GM12878 (cell line): Measurements from ENCODE around the gene SLC37A1. TPM values are rescaled to one million over a fixed set of nuclear protein-coding genes. Genes with fewer than 3 reads are reported as not detected.

Source experiments
- ATAC-seq: fragments of 200-7000 bp; cut with Tn5 transposase; 3 replicates; pipeline ENCODE4 v1.9.1; 2020; ENCODE audit warnings: mild to moderate bottlenecking, moderate library complexity
- BruUV-seq: library from RNA; stranded (reverse); fragments of 400-500 nt; replicated peaks from 2 replicates; lab custom pipeline; 2021; lab: Mats Ljungman, UMichigan
- CTCF ChIA-PET: fragments of 300-600 bp; sonication (Branson Sonifier 250); formaldehyde crosslinking; extraction: SDS; loops from one replicate; lab custom pipeline; 2021; ENCODE audit warnings: inconsistent platforms; lab: Yijun Ruan, JAX
- POLR2A ChIA-PET: fragments of 350-600 bp; formaldehyde crosslinking; extraction: SDS; loops from one replicate; lab custom pipeline; 2021; ENCODE audit warnings: inconsistent platforms; lab: Charles Lee
- RAD21 ChIA-PET: fragments of 300-600 bp; sonication (Branson Sonifier 250); formaldehyde crosslinking; loops from one replicate; lab custom pipeline; 2023; ENCODE audit warnings: antibody characterized with exemption; ENCODE audit not compliant: unreplicated experiment; lab: Charles Lee
- SMC1A ChIA-PET: fragments of 300-600 bp; sonication (Branson Sonifier 250); formaldehyde crosslinking; loops from one replicate; lab custom pipeline; 2023; ENCODE audit not compliant: unreplicated experiment, uncharacterized antibody; lab: Charles Lee
- DNase-seq: peaks from one replicate; pipeline ENCODE4 v3.0.0-alpha.2; 2011; ENCODE audit warnings: low read depth, low spot score
- FAIRE-seq: peaks from 3 replicates; lab custom pipeline; 2011; peaks lifted over from hg19 to GRCh38; lab: Jason Lieb, UNC
- H2AFZ ChIP-seq: 2 replicates; pipeline ENCODE4 v1.6.0; 2011; ENCODE audit warnings: low read depth, low read length, control low read depth; ENCODE audit not compliant: control insufficient read depth
- H3K27ac ChIP-seq: 2 replicates; pipeline ENCODE4 v1.5.1; 2011; ENCODE audit warnings: control low read depth; ENCODE audit not compliant: control insufficient read depth, insufficient read depth
- H3K27me3 ChIP-seq, 2 experiments: replicated peaks in 1 of 2; 2 replicates each; pipeline versions ENCODE4 v1.6.0 to v1.6.1; 2011; ENCODE audit warnings: low read length in 1 of 2; ENCODE audit not compliant: control insufficient read depth in 2 of 2, insufficient read depth in 2 of 2
- H3K36me3 ChIP-seq, 2 experiments: 2 replicates each; pipeline ENCODE4 v1.5.1; 2011; ENCODE audit warnings: low read length in 1 of 2; ENCODE audit not compliant: control insufficient read depth in 2 of 2, insufficient read depth in 2 of 2
- H3K4me1 ChIP-seq: 2 replicates; pipeline ENCODE4 v1.6.1; 2011; ENCODE audit warnings: mild to moderate bottlenecking, low read length, moderate library complexity, mixed read lengths; ENCODE audit not compliant: control insufficient read depth, insufficient read depth
- H3K4me2 ChIP-seq: 2 replicates; pipeline ENCODE4 v1.6.0; 2011; ENCODE audit warnings: control low read depth; ENCODE audit not compliant: control insufficient read depth, insufficient read depth
- H3K4me3 ChIP-seq: fragments of 200-600 bp; sonication (generic); 2 replicates; pipeline ENCODE4 v1.5.1; 2016
- H3K79me2 ChIP-seq: 2 replicates; pipeline ENCODE4 v1.6.0; 2011; ENCODE audit warnings: low read length; ENCODE audit not compliant: control insufficient read depth, insufficient read depth
- H3K9ac ChIP-seq: 2 replicates; pipeline ENCODE4 v1.8.0; 2011; ENCODE audit warnings: low read length, control low read depth, mixed read lengths; ENCODE audit not compliant: control insufficient read depth, insufficient read depth
- H3K9me3 ChIP-seq: replicated peaks from 3 replicates; pipeline ENCODE4 v1.5.1; 2011; ENCODE audit warnings: mild to moderate bottlenecking, low read length; ENCODE audit not compliant: control insufficient read depth, insufficient read depth
- H4K20me1 ChIP-seq: 2 replicates; pipeline ENCODE4 v1.6.0; 2011; ENCODE audit not compliant: control insufficient read depth, insufficient read depth
- BMI1 ChIP-seq: fragments of 450-650 bp; IDR thresholded peaks from 2 replicates; pipeline ENCODE4 v1.6.1; 2016; ENCODE audit warnings: mild to moderate bottlenecking, moderate library complexity, borderline replicate concordance
- BRCA1 ChIP-seq: IDR thresholded peaks from 2 replicates; pipeline ENCODE4 v1.6.1; 2011; ENCODE audit warnings: low read depth, low read length, improper control_type of control experiment
- CEBPB ChIP-seq, 2 experiments: fragments of 150-350 bp in 1 of 2; IDR thresholded peaks; 2 replicates each; pipeline ENCODE4 v1.6.1; 2012 to 2014; ENCODE audit warnings: low read depth in 2 of 2, low read length in 2 of 2, borderline replicate concordance in 1 of 2, inconsistent platforms in 1 of 2
- CHD1 ChIP-seq: IDR thresholded peaks from 2 replicates; pipeline ENCODE4 v1.6.1; 2012; ENCODE audit warnings: low read depth, low read length, improper control_type of control experiment
- CHD4 ChIP-seq: fragments of 200-600 bp; sonication (generic); IDR thresholded peaks from 2 replicates; pipeline ENCODE4 v1.6.1; 2016; ENCODE audit warnings: mild to moderate bottlenecking
- HDAC6 ChIP-seq: fragments of 200-600 bp; sonication (generic); IDR thresholded peaks from one replicate; pipeline ENCODE4 v1.8.0; 2017; ENCODE audit warnings: antibody characterized with exemption; ENCODE audit not compliant: unreplicated experiment
- IKZF1 ChIP-seq: fragments of 450-650 bp; conservative IDR thresholded peaks from 2 replicates; pipeline ENCODE4 v1.6.1; 2017; ENCODE audit warnings: antibody characterized with exemption, mild to moderate bottlenecking
- MLLT1 ChIP-seq: fragments of 450-650 bp; IDR thresholded peaks from 2 replicates; pipeline ENCODE4 v1.6.1; 2016; ENCODE audit warnings: mild to moderate bottlenecking
- PML ChIP-seq: IDR thresholded peaks from 2 replicates; pipeline ENCODE4 v1.6.1; 2012; ENCODE audit warnings: low read length, inconsistent platforms
- RAD51 ChIP-seq: fragments of 450-650 bp; IDR thresholded peaks from 2 replicates; pipeline ENCODE4 v1.6.1; 2016; ENCODE audit warnings: moderate library complexity, mild to moderate bottlenecking, inconsistent platforms
- WRNIP1 ChIP-seq: IDR thresholded peaks from 2 replicates; pipeline ENCODE4 v1.6.1; 2011; ENCODE audit warnings: low read depth, low read length, improper control_type of control experiment, borderline replicate concordance
- ZNF592 ChIP-seq: fragments of 450-650 bp; IDR thresholded peaks from 2 replicates; pipeline ENCODE4 v1.6.1; 2017; ENCODE audit warnings: mild to moderate bottlenecking, moderate library complexity
- ZSCAN29 ChIP-seq: fragments of 450-650 bp; IDR thresholded peaks from 2 replicates; pipeline ENCODE4 v1.6.1; 2017; ENCODE audit warnings: mild to moderate bottlenecking, moderate library complexity
- WGBS: methylation state at CpG from one replicate; pipeline ENCODE4 v1.1.6; 2016; ENCODE audit warnings: low lambda C conversion rate; ENCODE audit not compliant: insufficient replicate concordance, insufficient coverage; ENCODE audit errors: missing lambda C conversion rate; 5-methylcytosine and 5-hydroxymethylcytosine counted together
- in situ Hi-C: fragments of 300-500 bp; cut with MboI; formaldehyde crosslinking; loops from 9 replicates; pipeline ENCODE4 v1.14.3; 2018; ENCODE audit warnings: mixed read lengths
- intact Hi-C: fragments of 100-400 bp; cut with micrococcal nuclease; formaldehyde crosslinking; loops from one replicate; pipeline ENCODE4 v1.14.2; 2022; ENCODE audit not compliant: unreplicated experiment
- polyA plus RNA-seq, 11 experiments: library from polyadenylated mRNA; depleted of rRNA in 4 of 11; unstranded in 6 of 11; stranded (reverse) in 5 of 11; fragments of >200 nt; fragmentation: Nextera tagmentation in 4 of 11; fragmentation: Illumina TruSeq in 1 of 11; extraction: Ambion mirVana in 4 of 11; extraction: Trizol in 1 of 11; gene quantifications; 1 replicate in 1 of 11; 2 replicates in 10 of 11; pipeline versions ENCODE4 v1.2.1 to v1.2.3, GENCODE V29; 2011 to 2016; ENCODE audit warnings: inconsistent platforms in 2 of 11, missing spikeins in 2 of 11, low read depth in 1 of 11
- total RNA-seq, 4 experiments: library from RNA; depleted of rRNA in 3 of 4; stranded (reverse); fragments of >200 nt in 3 of 4; fragmentation: Illumina TruSeq in 1 of 4; extraction: Trizol in 1 of 4; gene quantifications; 2 replicates each; pipeline versions ENCODE4 v1.2.1 to v1.2.3, GENCODE V29; 2013 to 2021

The SLC37A1 gene
- total and polyA plus RNA-seq, 10 of the 15 experiments (the other 5 are each of a cell fraction or from before 2014, with no cell fraction given) = 1.1 to 35.5 (median 24.4) TPM

GRCh38 chr21:42550817-42551216, 37.2 kb downstream of the SLC37A1 start:
- ATAC-seq = 0 out of 3 replicates have a peak, but pooled peaks have one; percentile 17
- peaks cover 8 to 12% of the 10 kb centered on the region in 2 experiments; a peak in 3 of 4 replicates for H3K36me3 ChIP-seq
- no TSS peak for BruUV-seq
- H3K9ac ChIP-seq = no peak overlapping the region
- in situ Hi-C loops = no loop called here
- SMC1A ChIA-PET = interaction anchor here (2.0 kb wide), 1 partner anchor 14 kb away, joined by 7 read pairs; no protein-coding TSS in a partner anchor
- H3K4me3 ChIP-seq = no peak overlapping the region
- CTCF ChIA-PET = no interaction called here
- H3K4me1 ChIP-seq = peaks cover 8% of the 10 kb centered on the region
- WGBS = 49% methylated on average over 3 of the region's 3 CpGs
- RAD21 ChIA-PET = no interaction called here
- H3K9me3 ChIP-seq = no peaks in the 10 kb centered on the region
- intact Hi-C loops = no loop called here
- H3K79me2 ChIP-seq = no peaks in the 10 kb centered on the region
- no peak for DNase-seq
- POLR2A ChIA-PET = no interaction called here
- no peak overlapping the region for H3K27ac ChIP-seq
- no peak overlapping the region for H2AFZ ChIP-seq
- TF ChIP-seq WRNIP1 (no peak), CEBPB (IDR thresholded peaks at IDR 0.05; ENCODE audit: borderline replicate concordance in 1 of 2, low read depth in 2 of 2, low read length in 2 of 2) (no peak), PML (no peak), CHD1 (no peak), IKZF1 (no peak), MLLT1 (no peak), ZNF592 (no peak), BRCA1 (no peak), RAD51 (no peak), CHD4 (no peak), BMI1 (no peak), ZSCAN29 (no peak), HDAC6 (no peak)
- FAIRE-seq = no peak
- H4K20me1 ChIP-seq = no peaks in the 10 kb centered on the region
- H3K4me2 ChIP-seq = no peak overlapping the region
- no peaks in the 10 kb centered on the region for H3K27me3 ChIP-seq
